Activated T-cell treated with anti-CD3 and anti-CD28 coated beads, Interleukin-2, amount 50 U/mL, for 48 hours (primary cell): ENCODE data around the gene CD302.
"Not testable (repeated sequence)": the region's sequence is repeated elsewhere in the genome, so short reads cannot be mapped to it uniquely, and the experiment has no call there.

Source experiments
- DNase-seq, 2 experiments: peaks; one replicate each; pipeline ENCODE4 v3.0.0-alpha.2; 2020

Gene CD302, protein sequence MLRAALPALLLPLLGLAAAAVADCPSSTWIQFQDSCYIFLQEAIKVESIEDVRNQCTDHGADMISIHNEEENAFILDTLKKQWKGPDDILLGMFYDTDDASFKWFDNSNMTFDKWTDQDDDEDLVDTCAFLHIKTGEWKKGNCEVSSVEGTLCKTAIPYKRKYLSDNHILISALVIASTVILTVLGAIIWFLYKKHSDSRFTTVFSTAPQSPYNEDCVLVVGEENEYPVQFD

DNA sequence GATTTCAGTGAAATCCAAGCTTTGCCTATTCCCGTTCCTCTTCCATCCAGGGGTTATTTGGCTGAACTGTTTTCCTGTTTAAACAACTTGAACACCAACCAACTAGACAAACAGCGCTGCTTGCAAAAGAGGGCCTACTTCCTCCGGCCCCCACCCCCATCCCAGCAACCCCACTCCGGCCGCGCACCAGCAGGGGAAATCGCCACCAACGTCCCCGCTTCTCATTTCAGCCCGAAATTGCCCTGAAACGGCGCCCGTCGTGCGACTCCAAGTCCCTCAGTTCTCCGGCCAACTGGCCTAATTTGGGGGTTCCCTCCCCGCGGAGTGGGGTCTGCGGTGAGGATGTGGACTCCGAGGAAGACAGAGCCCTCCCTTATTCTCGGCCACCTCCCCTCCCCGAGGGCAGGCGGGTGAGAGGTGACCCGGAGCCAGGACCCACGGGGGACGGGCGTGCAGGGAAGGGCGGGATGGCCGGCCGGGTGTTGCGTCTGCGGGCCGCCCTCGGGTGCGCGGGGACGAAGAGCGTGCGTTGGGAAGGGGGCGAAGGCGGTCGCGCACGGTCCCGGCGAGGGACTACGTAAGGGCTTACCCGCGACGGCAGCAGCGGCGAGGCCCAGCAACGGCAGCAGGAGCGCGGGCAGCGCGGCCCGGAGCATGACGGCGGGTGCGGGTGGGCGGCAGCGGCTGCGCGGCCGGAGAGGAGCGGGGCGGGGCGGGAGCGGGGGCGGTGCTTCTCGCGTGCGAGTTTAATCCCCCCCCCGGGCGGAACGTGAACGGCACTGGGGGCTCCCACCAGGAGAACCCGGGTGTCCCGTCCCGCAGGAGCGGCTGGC is at the start of gene CD302:
CD302 (minus strand) TSS at position 666 of the 833 bp plus-strand sequence; CDS start at position 656, 10 bp downstream.
- DNase-seq = peak; percentile 40 to 57

DNA sequence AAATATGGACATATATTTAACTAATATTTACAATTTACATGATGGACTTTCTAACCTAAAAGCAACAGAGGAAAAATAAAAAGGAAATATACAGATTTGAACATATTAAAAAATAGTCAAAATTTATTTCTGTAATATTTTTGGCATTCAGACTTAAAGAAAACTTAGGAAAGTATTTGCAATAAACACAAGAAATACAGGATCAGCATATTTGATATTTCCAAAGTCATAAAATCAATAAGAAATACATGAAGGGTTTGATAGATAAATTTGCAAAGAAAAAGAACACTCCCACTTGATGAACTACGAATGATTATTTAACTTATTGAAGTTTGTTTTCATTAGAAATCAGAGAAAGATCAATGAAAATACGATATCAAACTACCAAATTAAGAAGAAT is 48.6 kb upstream of the CD302 start:
- DNase-seq = no peak

DNA sequence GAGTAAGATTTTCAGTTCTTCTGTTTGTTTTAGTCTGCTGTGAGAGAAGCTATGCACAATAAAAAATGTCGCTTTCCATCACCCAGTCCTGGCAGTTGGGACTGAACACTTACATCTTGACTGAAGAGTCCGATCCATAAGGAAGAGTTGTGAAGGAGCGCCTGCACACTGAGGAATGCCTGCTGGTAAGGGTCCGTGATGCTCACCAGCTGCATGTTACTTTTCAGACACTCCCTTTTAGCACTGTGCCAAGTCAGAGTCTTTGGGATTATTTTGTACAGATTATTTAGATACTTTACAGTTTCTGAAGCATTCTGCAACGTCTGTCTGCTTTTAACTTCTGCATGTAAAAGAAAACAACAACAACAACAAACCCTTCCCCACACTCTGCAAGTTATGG is 42.6 kb upstream of the CD302 start:
- no peak for DNase-seq

DNA sequence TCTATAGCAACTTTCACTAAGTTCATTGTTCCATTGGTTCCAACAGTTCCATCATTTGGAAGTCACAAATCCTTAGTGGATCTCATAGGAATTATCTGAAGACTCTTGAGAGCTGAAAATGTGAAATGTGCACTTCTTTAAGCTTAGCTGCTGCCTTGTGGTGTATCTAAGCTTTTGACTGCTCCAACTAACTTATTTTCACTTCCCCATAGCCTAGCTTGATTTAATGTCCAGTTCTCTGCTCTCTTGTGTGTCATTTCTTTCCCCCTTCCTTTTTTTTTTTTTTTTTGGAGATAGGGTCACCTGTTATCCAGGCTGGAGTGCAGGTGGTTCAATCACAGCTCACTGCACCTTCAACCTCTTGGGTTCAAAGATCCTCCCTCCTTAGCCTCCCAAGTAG is 34.9 kb upstream of the CD302 start:
- DNase-seq = no peak

DNA sequence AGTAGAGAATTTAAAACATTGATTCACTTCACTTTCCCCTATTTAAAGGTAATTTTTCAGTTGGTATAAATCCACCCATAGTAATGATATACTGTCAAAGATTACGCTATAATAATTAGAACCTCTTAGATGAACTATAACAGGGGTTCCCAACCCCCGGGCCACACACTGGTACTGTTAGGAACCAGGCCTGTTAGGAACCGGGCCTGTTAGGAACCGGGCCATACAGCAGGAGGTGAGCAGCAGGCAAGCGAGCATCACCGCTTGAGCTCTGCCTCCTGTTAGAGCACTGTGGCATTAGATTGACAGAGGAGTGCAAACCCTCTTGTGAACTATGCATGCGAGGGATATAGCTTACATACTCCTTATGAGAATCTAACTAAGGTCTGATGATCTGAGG is 34.0 kb upstream of the CD302 start:
- no peak for DNase-seq

DNA sequence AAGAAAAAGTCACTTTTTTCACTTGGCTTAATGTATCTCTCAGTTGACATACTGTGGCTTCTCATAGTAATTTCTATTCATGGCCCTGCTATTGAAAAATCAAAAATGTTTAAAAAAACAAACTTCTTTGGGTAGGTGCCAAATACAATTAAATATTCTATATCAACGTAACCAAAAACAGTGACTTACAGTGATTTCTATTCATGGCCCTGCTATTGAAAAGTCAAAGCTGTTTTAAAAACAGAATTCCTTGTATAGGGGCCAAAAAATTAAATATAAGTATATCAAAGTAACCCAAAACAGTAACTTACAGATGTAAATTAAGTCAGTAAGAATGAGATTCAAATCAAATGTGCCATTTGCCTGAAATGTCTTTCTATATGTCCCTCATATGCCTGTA is 31.4 kb upstream of the CD302 start:
- no peak for DNase-seq

DNA sequence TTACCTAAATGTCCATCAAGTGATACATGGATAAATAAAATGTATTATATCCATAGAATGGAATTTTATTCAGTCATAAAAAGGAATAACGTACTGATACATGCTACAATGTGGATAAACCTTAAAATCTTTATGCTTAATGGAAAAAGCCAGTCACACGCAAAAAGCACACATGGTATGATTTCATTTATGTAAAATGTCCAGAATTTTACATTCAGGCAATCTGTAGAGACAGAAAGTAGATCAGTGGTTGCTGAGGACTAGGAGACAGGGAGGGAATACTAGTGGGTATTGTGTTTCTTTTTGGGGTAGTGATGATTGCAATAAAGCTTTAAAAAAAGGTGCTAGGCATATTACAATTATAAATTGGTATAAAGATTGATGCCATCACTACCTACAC is 30.7 kb upstream of the CD302 start:
- no peak for DNase-seq

DNA sequence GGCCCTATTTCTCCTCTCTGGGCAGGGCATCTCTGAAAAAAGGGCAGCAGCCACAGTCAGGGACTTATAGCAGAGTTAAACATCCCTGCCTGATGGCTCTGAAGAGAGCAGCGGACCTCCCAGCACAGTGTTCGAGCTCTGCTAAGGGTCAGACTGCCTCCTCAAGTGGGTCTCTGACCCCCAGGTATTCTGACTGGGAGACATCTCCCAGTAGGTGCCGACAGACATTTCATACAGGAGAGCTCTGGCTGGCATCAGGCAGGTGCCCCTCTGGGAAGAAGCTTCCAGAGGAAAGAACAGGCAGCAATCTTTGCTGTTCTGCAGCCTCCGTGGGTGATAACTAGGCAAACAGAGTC is 24.4 kb upstream of the CD302 start:
- DNase-seq = not testable (repeated sequence)

DNA sequence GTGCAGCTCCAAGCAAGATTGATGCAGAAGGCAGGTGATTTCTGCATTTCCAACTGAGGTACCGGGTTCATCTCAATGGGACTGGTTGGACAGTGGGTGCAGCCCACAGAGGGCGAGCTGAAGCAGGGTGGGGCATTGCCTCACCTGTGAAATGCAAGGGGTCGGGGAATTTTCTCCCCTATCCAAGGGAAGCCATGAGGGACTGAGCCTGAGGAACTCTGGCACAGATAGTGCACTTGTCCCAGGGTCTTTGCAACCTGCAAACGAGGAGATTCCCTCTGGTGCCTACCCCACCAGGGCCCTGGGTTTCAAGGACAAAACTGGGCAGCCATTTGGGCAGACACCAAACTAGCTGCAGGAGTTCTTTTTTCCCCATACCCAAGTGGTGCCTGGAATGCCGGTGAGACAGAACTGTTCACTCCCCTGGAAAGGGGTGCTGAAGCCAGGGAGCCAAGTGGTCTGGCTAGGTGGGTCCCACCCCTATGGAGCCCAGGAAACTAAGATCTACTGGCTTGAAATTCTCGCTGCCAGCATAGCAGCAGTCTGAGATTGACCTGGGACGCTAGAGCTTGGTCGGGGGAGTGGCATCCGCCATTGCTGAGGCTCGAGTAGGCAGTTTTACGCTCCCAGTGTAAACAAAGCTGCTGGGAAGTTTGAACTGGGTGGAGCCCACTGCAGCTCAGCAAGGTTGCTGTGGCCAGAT is 23.9 kb upstream of the CD302 start:
- DNase-seq = not testable (repeated sequence)

DNA sequence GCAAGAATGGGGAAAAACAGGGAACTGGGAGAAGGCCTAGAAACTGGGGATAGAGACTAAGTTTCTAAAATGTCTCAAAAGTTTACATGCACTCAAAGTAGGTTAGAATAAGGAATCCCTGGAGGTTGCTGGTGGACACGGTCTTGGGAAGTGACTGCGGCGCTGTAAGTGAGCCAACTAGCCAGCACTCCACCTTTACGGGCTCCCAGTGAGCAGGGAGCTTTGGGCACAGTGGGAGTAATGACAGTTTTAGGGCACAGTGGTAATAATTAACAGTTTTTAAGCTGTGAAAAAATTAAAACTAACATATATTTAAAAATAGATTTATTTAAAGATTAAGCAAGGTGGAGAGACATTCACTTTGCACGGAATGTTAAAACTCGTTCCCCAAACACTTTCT is 20.9 kb upstream of the CD302 start:
- no peak for DNase-seq

DNA sequence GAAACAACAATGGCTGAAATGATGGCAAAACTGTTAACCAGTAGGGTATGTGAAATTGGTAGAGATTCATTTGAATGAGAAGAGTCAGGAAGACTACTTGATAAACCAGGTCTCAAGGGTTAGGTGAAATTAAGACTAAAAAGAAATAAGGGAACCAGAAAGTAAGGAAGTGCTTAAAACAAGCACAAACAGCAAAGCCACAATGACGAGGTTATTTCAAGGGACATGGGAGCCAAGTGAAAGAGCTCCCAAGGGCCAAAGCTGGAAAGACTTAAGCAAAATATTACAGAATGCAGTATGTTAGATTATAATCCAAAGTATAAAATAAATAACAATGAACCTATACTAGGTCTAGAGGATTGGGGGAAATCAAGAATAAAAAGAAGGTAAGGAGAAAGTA is 19.3 kb upstream of the CD302 start:
- DNase-seq = no peak

DNA sequence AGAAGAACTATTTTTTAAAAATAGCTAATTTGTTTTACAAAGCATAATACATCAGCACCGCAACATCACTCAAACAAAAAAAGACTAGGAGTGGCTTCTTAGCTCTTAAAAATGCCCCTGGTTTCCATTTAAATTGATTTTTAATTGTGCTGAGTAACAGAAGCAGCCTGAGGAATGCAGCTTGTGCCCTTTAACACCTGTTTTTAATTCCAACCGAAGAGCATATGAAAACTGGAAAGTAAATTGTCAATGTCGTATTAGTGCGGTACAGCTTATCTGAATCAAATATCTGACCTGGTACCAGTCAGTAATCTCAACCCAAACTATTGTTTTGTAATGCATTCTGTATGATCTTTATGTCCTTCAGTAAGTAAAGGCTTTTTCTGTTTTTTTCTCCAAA is 13.2 kb upstream of the CD302 start:
- no peak for DNase-seq

DNA sequence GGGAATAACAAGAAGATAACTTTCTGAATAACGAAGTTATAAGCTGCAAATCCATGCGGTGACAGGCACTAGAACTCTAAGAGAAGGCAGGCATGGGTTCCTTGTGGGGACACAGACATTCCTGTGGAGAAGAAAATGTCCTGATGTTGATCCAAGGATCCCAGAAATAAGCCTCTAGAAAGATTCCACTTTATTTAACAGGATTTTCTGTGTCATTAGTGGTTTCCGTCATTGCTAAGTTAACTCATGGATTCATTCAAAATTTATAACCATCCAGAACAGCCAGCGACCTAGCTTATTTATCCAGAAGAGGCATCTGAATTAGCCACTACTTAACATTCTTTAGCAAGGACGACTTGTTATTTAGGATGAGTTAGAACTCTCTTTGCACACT is 10.0 kb upstream of the CD302 start:
- no peak for DNase-seq

DNA sequence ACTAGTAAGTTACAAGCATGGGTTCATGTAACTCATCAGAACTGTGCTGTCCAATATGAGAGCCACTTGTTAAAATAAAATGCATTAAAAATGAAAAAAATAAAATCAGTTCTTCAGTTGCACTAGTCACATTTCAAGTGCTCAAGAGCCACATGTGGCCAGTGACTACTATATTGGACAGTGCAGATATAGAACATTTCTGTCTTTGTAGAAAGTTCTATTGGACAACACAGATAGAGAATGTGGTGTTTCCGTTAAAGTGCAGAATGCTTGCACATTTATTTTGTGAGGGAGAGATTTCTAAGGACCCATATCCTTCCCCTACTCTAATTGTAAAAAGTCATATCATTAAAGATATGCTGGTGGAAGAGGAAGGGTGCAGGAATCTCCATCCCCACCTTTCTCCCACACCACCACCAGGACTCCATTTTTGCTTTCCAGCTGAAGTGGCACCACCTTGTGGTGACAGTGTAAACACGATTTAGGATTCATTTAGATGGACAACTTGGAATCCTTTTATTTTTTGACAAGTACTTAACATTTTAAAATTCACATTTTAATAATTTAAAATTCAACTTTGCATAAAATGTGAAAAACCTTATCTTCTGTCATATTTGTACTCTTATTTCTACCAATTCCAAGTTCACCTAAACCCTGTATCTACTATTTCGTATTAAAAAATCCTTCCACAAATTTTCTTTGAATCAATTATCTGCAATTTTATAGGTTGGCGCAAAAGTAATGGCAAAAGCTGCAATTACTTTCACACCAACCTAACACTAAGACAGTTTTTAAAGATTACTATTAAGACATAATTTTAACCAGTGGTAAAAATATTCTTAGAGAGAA is 9.4 kb upstream of the CD302 start:
- DNase-seq = no peak

DNA sequence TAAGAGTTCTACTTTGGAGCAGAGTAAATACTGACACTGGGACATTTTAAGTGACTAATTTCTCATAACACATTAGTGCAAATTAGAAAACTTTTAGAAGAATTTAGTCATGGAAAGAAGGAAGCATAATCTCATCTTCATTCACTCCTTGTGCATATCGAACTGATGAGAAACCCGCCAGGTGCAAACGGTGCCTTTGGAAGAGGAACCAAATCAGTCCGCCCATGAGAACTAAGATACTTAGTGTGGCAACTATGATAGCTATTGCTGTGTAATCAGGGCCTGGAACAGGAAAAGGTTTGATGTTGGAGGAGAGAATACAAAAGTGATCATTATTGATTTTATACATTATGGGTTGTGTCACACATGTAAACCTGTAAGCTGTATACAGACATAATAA is 6.9 kb upstream of the CD302 start:
- no peak for DNase-seq

DNA sequence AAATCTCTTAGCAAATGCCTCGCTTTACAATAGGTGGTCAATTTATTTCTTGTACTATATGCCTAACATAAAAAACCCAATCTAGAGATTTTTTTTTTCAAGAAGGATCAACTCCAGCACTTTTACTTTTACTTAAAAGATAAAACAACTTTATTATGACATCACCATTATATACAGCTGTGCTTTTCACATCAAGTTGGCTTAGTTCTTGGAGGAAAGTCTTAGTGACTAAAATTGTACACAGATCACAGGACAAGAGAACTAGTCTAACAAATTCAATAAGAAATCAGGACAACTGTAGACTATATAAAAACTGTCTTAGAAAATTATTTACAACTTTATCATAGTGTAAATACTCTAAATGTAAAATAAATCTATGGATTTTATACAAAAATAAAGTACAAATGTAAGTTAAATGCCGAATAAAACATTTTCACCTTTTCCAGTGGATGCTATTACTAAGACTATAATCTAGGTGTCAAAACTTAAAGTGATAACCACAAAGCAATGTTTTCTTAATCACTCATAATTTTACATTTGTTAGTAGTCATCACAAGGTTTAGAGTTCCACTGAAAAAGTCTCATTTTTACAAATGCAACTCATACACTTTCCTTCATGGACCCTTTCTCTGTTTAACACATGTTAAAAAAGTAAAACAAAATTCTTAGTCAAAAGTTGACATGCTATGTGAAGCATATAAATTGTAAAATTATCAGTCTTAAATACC is 5.4 kb upstream of the CD302 start:
- no peak for DNase-seq

DNA sequence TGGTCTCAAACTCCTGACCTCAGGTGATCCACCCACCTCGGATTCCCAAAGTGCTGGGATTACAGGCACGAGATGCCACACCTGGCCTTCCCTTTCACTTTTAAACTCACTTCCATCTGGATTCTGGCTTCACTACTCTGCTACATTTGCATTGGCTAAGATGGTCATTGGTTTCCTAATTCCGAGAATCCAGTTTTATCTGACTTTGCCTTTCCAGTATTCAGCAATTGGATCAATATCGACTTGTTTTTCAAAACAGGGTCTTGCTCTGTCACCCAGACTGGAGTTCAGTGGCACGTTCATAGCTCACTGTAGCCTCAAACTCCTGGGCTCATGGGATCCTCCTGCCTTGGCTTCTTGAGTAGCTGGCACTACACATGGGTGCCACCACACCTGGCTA is 4.7 kb upstream of the CD302 start:
- DNase-seq = no peak

DNA sequence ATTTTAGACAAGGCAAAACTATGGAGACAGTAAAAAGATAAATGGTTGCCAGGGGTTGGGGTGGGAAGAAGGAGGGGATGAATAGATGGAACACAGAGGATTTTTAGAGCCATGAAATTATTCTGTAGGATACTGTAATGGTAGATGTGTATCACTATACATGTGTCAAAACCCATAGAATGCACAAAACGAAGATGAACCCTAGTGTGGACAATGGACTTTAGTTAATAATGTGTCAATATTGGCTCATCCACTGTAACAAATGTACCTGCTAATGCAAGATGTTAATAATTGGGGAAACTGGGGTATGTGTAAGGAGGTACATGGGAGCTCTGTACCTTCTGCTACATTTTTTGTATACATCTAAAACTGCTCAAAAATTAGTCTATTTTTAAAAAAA is 1.8 kb upstream of the CD302 start:
- DNase-seq = no peak

DNA sequence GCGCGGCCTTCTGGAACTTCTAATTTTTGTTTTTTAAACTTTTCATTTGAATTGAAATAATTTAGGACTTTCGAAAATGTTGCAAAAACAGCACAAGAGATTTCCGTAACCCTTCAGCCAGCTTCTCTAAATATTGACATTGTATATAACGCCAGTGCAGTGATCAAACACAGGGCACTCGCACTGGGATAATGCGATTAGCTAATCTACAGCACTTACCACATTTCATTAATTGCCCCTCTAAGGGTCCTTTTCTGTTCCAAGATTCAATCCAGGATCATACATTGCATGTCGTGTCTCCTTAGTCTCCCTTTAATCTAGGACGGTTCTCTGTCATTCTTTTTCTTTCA is 343 bp upstream of the CD302 start:
- no peak for DNase-seq

DNA sequence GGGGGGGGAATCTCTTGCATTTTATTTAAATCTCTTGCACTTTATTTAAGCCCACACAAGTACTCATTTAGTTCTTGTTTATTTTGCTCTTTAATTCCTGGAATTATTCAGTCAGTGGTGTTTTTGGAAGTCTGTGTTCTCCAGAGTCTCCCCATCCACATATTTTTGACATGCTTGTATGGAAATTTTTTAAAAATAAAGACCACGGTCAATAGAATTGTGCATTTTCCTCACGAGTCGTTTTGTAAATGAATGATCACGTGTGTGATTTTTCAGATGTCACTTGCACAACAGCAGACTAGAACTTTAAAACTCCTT is 824 bp downstream of the CD302 start:
- no peak for DNase-seq

DNA sequence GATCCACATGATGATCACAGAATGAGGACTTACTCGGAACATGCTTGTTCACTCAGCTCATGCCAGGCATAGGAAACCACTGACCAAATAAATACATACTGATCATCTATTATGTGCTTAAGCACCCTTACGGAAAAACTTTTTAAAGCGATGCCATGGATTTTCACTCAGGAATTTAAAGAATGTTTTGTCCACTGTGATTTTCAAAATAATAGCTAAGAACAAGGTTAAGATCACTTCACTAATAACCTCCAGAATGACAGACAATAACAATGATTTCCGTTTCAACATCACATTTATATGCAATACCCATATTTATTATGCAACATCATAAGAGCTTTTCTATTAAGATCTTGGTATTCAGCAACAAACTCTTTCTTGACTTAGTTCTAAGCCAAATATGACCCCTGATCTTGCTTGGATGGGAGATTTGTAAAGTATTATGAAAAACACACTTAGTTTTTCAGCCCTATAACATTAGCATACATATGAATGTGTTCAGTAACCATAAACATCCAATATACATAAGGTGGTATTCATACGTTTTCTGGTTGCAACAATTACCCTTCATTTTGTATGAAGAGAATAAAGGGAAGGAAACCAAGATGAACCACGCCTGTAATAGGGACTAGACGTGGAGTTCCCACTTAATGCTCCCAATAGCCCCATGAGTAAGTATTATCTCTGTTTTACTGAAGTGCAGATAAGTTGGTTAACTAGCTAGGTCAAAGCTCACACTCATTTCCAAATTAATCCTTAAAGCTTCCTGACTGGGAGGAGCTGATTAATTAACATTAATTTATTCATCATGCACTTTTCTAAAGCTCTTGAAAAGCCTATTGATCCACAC is 1.9 kb downstream of the CD302 start:
- DNase-seq = no peak

DNA sequence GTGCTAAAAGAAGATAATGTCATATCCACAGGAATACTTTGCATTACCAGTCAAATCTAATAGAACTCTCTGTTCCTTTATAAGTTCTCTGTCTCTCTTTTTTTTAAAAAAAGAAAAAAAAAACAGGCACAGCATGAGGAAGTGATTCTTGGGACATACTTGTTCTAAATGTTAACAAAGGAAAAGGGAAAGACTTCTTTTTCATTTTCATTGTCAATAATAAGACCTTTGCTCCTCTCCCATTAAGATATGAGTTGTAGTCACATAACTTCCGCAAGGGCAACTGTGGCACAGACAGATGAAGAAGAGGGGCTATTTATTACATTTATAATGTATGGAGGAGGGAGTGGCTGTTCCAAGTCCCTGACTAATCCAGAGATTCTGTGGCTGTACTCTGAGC is 4.7 kb downstream of the CD302 start:
- DNase-seq = no peak
